Hematopoietic multipotent progenitor cell treated with erythropoietin and hydrocortisone succinate and interleukin-3 and kit ligand, for 17 days (in vitro differentiated cells): ENCODE measurements around the gene STX16.

Experiments used
- DNase-seq: peaks from one replicate; pipeline ENCODE4 v3.0.0-alpha.2; 2015; ENCODE audit warnings: low spot score

Gene STX16

GRCh38 chr20:58652606-58653294 lies 1.7 kb downstream of the STX16 start:
- DNase-seq: no peak

DNA sequence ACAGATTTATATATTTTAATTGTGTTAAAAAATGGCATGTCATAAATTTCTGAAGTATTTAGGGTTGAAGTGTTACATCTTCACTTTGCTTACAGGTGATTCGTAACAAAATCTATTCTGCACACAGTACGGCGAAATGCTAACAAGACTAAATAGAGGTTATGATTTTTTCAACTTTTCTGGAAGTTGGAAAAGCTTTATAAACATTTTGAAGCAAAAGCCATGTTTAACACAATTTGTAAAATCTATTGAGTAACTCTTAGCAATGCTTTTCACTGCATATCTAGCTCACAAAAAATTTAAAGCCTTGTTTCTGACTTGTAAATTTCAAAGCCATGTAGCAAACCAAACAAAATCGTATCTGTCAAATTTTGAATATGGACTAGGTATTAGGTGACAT lies 3.3 kb downstream of the STX16 start:
- no peak for DNase-seq

- DNase-seq: no peak
Measured at GRCh38 chr20:58655328-58656107, 4.4 kb downstream of the STX16 start.

DNA sequence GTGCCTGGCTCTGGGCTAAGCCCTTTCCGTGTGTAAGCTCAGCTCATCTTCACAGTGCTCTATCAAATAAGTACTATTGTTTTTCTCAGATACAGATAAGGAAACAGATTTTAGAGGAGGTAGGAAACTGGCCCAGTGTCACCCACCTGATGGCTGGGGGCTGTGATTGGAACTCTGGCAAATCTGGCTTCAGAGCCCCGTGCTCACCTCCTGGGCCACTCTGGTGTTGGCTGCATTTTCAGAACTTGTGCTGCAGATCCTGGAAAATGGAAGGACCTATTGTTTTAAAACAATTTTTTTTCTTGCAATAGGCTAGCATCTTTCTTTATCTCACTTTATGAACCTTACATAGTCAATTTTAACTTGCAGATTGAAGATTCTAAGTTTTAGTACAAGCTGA lies 5.7 kb downstream of the STX16 start:
- no peak for DNase-seq

- DNase-seq: no peak
Measured at GRCh38 chr20:58657262-58657661, 6.2 kb downstream of the STX16 start.

DNA sequence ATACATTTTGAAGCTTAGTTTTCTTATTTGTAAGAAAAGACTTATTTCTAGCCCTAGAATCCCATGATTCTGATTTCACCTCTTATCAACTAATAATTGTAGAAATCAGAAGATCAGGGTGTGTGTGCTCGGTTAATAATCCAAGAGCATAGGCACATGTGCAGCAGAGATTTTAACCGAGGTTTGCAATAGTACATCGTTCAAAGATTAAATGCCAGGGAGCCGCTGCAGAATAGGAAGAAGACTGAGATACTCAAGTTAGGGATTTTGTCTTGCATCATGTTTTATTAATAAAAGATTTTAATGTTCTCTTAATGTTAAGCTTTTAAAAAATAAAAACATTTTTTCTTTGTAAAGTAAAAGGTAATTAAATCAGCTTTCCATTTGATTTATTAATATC lies 6.9 kb downstream of the STX16 start:
- no peak for DNase-seq

DNA sequence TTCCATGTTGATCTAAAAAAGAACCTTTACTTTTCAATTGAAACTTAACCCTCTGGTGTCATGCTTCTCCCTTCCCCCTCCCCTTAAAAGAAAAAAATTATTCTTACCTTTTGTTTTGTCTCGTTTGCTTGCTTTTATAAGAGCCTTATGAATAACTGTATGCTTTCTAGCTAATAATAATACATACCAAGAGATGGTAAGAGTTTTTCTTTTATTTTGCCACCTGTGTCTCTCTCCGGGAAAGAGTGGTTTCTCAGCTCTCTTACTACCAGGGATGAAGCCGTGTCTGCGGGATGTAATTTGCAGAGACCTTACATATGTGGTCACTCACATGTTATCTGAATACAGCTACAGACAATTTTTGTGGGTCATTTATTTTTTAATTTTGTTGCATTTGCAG lies 7.7 kb downstream of the STX16 start:
- no peak for DNase-seq

DNA sequence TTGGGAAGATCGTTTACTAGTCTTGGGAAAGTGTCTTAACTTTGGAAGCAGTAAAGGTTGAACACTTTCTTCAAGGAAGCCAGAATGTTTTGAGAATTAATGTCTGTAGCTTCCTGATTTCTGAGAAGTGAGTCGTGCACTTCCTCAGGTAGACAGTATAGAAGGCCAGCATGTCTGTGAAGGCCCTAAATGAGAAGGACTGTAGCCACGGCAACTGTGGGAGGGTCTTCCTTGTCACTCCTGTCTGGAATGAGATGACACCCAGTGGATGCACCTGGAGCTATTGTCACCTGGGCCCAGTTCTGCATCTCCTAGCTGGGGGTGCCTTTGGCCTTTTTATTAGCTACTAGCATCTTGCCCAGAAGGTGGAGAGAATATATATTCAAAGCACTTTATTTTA lies 8.8 kb downstream of the STX16 start:
- DNase-seq: no peak

DNA sequence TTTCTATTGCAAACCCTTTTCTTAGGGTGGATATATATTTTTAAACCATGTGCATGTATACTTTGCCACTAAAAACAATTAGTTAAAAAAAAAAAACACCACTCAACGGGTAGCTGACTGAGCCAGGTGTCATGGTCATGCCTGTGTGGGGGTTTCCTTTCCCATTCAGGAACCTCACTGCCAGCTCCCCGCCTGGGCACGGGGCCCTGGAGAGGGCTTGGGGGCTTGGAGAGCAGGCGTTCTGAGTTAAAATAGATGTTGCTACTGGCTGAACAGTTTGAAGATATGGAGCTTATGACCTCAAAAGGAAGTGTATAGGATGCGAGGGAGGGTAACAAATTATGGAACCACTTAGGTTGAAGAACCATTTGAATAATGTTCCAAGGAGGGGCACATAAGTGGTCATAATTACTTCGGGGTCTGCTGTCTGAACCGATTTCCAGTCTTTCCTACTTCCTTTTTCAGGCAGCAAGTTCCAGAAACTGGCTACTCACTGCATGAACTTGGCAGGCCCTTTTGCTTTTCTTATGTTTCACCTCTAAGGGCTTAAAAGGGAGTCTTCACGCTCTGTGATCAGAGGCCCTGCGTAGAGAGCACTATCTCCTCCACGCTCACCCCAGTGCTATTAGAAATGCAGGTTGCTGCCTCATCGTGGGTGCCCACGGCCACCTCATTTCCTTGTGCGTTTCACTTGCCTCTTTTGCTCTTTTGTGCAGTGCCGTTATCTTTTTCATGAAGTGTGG lies 9.9 kb downstream of the STX16 start:
- no peak for DNase-seq

DNA sequence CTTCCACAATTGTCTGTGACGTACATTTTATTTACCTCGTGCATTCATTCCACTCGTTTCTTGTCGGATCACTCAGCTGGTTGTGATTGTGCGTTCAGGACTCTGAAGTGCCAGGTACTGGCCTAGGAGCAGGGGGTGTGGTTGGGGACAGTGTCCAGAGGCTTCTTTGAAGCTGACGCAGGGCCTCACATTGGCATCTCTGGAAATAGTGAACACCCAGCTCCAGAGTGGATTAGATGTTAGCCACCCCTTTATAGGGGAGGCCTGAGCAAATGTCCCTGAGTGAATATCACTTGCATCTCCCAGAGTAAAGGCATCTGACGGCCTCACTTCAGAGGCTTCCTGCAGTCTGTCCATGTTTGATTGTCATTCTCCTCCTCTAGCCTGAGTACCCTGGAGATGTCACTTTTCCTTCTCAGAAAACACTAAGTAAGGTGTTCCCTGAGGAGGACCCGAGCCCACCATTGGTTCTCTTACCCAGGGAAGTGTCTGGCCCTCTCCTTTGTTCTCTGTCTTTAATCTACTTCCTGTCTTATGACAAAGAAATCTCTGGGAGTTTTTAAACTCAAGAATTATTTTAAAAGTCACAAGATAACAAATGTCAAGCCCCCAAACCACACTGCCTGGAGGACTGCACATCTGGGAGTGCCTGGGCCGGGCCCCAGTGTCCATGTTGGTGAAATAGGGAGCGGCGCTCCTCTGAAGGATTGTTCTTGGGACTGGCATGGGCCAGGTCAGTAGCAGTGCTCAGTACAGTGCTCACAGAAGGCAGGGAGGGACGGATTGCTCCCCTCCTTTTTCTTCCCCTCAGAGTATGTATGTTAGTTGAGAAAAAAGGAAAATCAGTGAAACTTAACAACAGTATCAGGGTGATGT lies 10.8 kb downstream of the STX16 start:
- no peak for DNase-seq

- DNase-seq: no peak
Measured at GRCh38 chr20:58664331-58664730, 13.2 kb downstream of the STX16 start.

GRCh38 chr20:58664883-58665282 lies 13.8 kb downstream of the STX16 start:
- no peak for DNase-seq

- DNase-seq: no peak
Measured at GRCh38 chr20:58665606-58666005, 14.5 kb downstream of the STX16 start.

DNA sequence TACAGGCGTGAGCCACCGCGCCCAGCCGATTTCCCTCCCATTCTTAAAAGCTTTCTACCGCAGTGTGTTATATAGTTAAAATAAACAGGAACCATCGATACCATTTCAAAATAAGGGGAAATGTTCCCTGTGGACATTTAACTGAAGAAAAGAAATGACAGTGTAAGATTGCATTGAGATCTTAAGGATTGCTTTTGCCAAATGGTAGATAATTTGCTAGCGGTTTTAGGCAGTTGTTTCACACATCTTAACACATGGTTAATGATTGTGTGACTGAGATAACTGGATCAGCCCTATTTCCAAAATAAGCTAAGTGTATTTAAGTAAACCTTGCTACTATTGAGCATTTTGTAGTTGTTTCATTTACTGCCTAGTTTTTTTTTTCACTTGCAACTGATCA lies 15.6 kb downstream of the STX16 start:
- DNase-seq: no peak

DNA sequence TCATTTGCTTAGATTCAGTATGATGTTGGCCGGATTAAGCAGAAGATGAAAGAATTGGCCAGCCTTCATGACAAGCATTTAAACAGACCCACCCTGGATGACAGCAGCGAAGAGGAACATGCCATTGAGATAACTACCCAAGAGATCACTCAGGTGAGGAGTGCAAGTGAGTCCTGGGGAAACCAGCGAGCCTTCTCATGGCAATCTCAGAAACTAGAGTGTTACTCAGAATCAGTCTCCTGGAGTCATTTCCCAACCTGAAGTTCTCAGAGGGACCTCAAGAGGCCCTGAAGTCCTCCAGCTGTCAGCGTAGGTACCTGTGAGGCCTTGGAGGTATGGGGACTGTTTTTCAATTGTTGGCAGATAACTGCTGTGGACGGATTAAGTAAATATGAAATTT lies 16.9 kb downstream of the STX16 start:
- no peak for DNase-seq

- no peak for DNase-seq
Measured at GRCh38 chr20:58668901-58669286, 17.8 kb downstream of the STX16 start.

GRCh38 chr20:58669287-58670006 lies 18.4 kb downstream of the STX16 start:
- no peak for DNase-seq

GRCh38 chr20:58670102-58670501 lies 19.0 kb downstream of the STX16 start:
- no peak for DNase-seq

DNA sequence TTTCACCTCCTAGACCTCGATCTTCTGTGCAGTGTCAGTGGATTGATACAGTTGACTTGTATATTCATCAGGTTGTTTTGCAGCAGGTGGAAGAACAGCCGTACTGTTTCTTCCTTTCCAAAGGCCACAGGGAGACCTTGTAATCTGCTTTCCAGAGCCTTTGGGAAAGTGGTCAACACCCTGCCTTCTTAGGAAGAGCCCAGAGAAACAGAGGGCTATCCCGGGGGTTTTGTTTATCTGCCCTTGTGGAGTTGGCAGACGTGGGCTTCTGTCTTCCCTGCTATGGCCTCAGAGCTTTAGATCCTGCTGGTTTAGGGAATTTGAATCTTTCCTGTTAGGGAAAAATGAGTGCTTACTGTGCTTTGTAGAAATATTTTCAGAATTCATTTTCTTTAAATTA lies 19.6 kb downstream of the STX16 start:
- DNase-seq: no peak

GRCh38 chr20:58673119-58673518 lies 22.0 kb downstream of the STX16 start:
- DNase-seq: no peak

DNA sequence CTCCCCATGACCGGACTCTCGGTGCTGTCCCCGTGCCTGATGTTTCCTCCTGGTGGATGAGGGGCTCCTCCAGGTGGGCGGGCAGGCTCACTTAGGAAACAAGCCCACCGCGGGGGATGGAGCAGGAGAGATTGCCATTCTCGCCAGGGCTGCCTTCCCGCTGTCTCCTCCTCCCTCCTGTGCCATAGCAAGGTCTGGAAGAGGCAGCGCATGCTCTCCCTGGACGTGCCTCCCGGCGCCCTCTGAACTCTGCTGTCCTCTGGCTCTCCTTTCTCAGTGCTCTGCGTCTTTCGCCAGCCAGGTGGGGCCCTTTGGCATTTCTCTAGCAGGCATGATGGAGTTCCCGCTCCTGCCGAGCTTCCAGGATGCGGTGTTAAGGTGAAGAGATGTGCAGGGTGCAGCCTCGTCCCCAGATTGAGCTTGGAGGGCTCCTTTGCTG lies 24.1 kb downstream of the STX16 start:
- no peak for DNase-seq
